PC-3 (cell line): Measurements from ENCODE around the gene ZNF366. TPM values are rescaled to one million over a fixed set of nuclear protein-coding genes. Genes with fewer than 3 reads are reported as not detected.

Experiments used
- ATAC-seq: fragments of 200-7000 bp; cut with Tn5 transposase; 2 replicates; pipeline ENCODE4 v1.9.1; 2020; ENCODE audit warnings: mild to moderate bottlenecking, moderate library complexity
- BruUV-seq: library from RNA; stranded (reverse); fragments of 400-500 nt; replicated peaks from 2 replicates; lab custom pipeline; 2021; lab: Mats Ljungman, UMichigan
- CTCF ChIA-PET: fragments of 300-600 bp; sonication (Branson Sonifier 250); formaldehyde crosslinking; loops from one replicate; lab custom pipeline; 2022; ENCODE audit warnings: antibody characterized with exemption; lab: Charles Lee
- POLR2A ChIA-PET: fragments of 300-600 bp; sonication (Branson Sonifier 250); formaldehyde crosslinking; loops from one replicate; lab custom pipeline; 2022; ENCODE audit warnings: antibody characterized with exemption; ENCODE audit not compliant: unreplicated experiment; lab: Charles Lee
- DNase-seq: peaks from one replicate; pipeline ENCODE4 v3.0.0-alpha.2; 2015
- H2AFZ ChIP-seq: fragments of 300-600 bp; sonication (generic); 2 replicates; pipeline ENCODE4 v1.6.0; 2016; ENCODE audit warnings: antibody characterized with exemption, low read length
- H3F3A ChIP-seq: fragments of 300-600 bp; sonication (generic); one replicate; pipeline ENCODE4 v1.6.0; 2017; ENCODE audit warnings: antibody characterized with exemption, low read length, control low read depth, mild to moderate bottlenecking; ENCODE audit not compliant: unreplicated experiment
- H3K27ac ChIP-seq: fragments of 300-600 bp; sonication (generic); 2 replicates; pipeline ENCODE4 v1.5.1; 2016; ENCODE audit warnings: mild to moderate bottlenecking, low read length
- H3K27me3 ChIP-seq: fragments of 300-600 bp; sonication (generic); 2 replicates; pipeline ENCODE4 v1.6.1; 2016; ENCODE audit warnings: low read length, mixed read lengths
- H3K36me3 ChIP-seq: fragments of 300-600 bp; sonication (generic); 2 replicates; pipeline ENCODE4 v1.6.1; 2016; ENCODE audit warnings: low read depth, mixed run types, low read length, mixed read lengths
- H3K4me1 ChIP-seq: fragments of 300-600 bp; sonication (generic); 2 replicates; pipeline ENCODE4 v1.5.1; 2016; ENCODE audit warnings: low read length; ENCODE audit not compliant: insufficient read depth
- H3K4me2 ChIP-seq: fragments of 300-600 bp; sonication (generic); 2 replicates; pipeline ENCODE4 v1.6.0; 2016; ENCODE audit warnings: low read length
- H3K4me3 ChIP-seq: fragments of 300-600 bp; sonication (generic); 2 replicates; pipeline ENCODE4 v1.5.1; 2016; ENCODE audit warnings: mild to moderate bottlenecking, low read length, mixed read lengths
- H3K79me2 ChIP-seq: fragments of 300-600 bp; sonication (generic); 2 replicates; pipeline ENCODE4 v1.6.1; 2017; ENCODE audit warnings: low read length, mixed read lengths
- H3K9ac ChIP-seq: fragments of 300-600 bp; sonication (generic); 2 replicates; pipeline ENCODE4 v1.6.0; 2016; ENCODE audit warnings: mild to moderate bottlenecking, low read length
- H3K9me2 ChIP-seq: fragments of 300-600 bp; sonication (generic); replicated peaks from 2 replicates; pipeline ENCODE4 v1.6.1; 2016; ENCODE audit warnings: mixed run types, low read length, mixed read lengths
- H3K9me3 ChIP-seq: fragments of 300-600 bp; sonication (generic); 2 replicates; pipeline ENCODE4 v1.6.1; 2016; ENCODE audit warnings: low read length, mixed read lengths
- H4K20me1 ChIP-seq: fragments of 300-600 bp; sonication (generic); 2 replicates; pipeline ENCODE4 v1.6.1; 2016; ENCODE audit warnings: low read length, mixed read lengths
- CTCF ChIP-seq: fragments of 300-600 bp; sonication (generic); conservative IDR thresholded peaks from 2 replicates; pipeline ENCODE4 v1.5.1; 2017; ENCODE audit warnings: antibody characterized with exemption, low read depth, mild to moderate bottlenecking, low read length
- EZH2 ChIP-seq: fragments of 300-600 bp; sonication (generic); IDR thresholded peaks from one replicate; pipeline ENCODE4 v1.6.1; 2017; ENCODE audit warnings: antibody characterized with exemption, mild to moderate bottlenecking, low read length; ENCODE audit not compliant: unreplicated experiment
- EZH2phosphoT487 ChIP-seq: fragments of 300-600 bp; sonication (generic); IDR thresholded peaks from 2 replicates; pipeline ENCODE4 v1.6.1; 2018; ENCODE audit warnings: mild to moderate bottlenecking, antibody characterized with exemption, low read length, borderline replicate concordance
- intact Hi-C: fragments of 100-400 bp; cut with micrococcal nuclease; formaldehyde crosslinking; loops from 2 replicates; pipeline ENCODE4 v1.9.0; 2023
- total RNA-seq: library from RNA; depleted of rRNA; stranded (reverse); fragments of >200 nt; gene quantifications from 2 replicates; pipeline ENCODE4 v1.2.3, GENCODE V29; 2014

ZNF366 gene
- total RNA-seq, 1 experiment from 2014 or later, result not detected

- H3K36me3 ChIP-seq, result no peaks in the 10 kb centered on the region
- no peak for DNase-seq
- POLR2A ChIA-PET, result no interaction called here
- BruUV-seq, result no TSS peak
- H3K9me3 ChIP-seq, result no peaks in the 10 kb centered on the region
- peak overlapping the region; percentile 85 for H3K27ac ChIP-seq
- 0 out of 2 replicates have a peak overlapping the region, but pooled peaks have one; percentile 22 for H3K4me3 ChIP-seq
- TF ChIP-seq EZH2 (no peak), EZH2phosphoT487 (no peak), CTCF (no peak)
- no peak overlapping the region; the same call in 1 of the 2 replicates for H3K9ac ChIP-seq
- ATAC-seq, result no peak
- H3K79me2 ChIP-seq, result no peaks in the 10 kb centered on the region
- H3K9me2 ChIP-seq, result no peaks in the 10 kb centered on the region
- no peaks in the 10 kb centered on the region for H3K27me3 ChIP-seq
- intact Hi-C loops, result loop anchor here (5.0 kb wide), 1 partner anchor 45 kb away; no protein-coding TSS in a partner anchor
- CTCF ChIA-PET, result no interaction called here
- H3F3A ChIP-seq, result peaks cover 5% of the 10 kb centered on the region
- no peaks in the 10 kb centered on the region for H4K20me1 ChIP-seq
- peaks cover 37% of the 10 kb centered on the region for H3K4me1 ChIP-seq
- no peak overlapping the region for H2AFZ ChIP-seq
- peak overlapping the region; percentile 53 for H3K4me2 ChIP-seq
Observed at GRCh38 chr5:72511774-72512592, 4.8 kb upstream of the ZNF366 start.

DNA sequence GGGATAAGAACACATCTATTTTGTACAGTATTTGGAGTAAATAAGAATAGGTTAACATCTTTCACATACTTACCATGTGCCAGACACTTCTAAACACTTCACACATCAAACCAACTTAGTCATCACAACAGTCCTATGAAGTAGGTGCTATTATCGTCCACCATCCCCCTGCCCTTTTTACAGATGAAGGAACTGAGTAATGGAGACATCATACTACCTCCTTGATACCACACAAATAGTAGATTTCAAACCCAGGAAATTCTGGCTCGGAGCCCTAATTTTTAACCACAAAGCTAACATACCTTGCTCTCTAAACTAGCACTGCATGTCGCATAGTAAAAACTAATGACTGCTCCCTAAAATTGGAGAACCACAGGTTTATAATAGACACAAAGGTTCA lies 4.2 kb upstream of the ZNF366 start:
- H3K9me2 ChIP-seq, result no peaks in the 10 kb centered on the region
- DNase-seq (peak; percentile 94), ATAC-seq (peak; percentile 87)
- H3K27me3 ChIP-seq, result no peaks in the 10 kb centered on the region
- peaks cover 37% of the 10 kb centered on the region for H3K4me1 ChIP-seq
- CTCF ChIA-PET, result no interaction called here
- H3K79me2 ChIP-seq, result no peaks in the 10 kb centered on the region
- H3K9ac ChIP-seq, result peak overlapping the region; percentile 22; the same call in 1 of the 2 replicates
- intact Hi-C loops, result loop anchor here (5.0 kb wide), 1 partner anchor 44 kb away; no protein-coding TSS in a partner anchor
- H3K36me3 ChIP-seq, result no peaks in the 10 kb centered on the region
- H3K4me2 ChIP-seq, result peak overlapping the region; percentile 53
- H2AFZ ChIP-seq, result no peak overlapping the region
- H3K9me3 ChIP-seq, result no peaks in the 10 kb centered on the region
- H3K27ac ChIP-seq, result peak overlapping the region; percentile 85
- peaks cover 5% of the 10 kb centered on the region for H3F3A ChIP-seq
- TF ChIP-seq EZH2 (no peak), CTCF (no peak), EZH2phosphoT487 (no peak)
- H3K4me3 ChIP-seq, result no peak overlapping the region
- no TSS peak for BruUV-seq
- no peaks in the 10 kb centered on the region for H4K20me1 ChIP-seq
- POLR2A ChIA-PET, result no interaction called here

GRCh38 chr5:72510610-72511181 lies 3.5 kb upstream of the ZNF366 start:
- no peaks in the 10 kb centered on the region for H3K9me3 ChIP-seq
- no peak overlapping the region for H3K4me3 ChIP-seq
- peak; percentile 10; the same call in 1 of the 2 replicates for ATAC-seq
- H4K20me1 ChIP-seq, result no peaks in the 10 kb centered on the region
- no peak for TF ChIP-seq CTCF
- no peak for TF ChIP-seq EZH2phosphoT487
- no peak for TF ChIP-seq EZH2
- no peak overlapping the region for H2AFZ ChIP-seq
- peaks cover 37% of the 10 kb centered on the region for H3K4me1 ChIP-seq
- ChIA-PET POLR2A (no interaction called here), CTCF (no interaction called here)
- peak; percentile 48 for DNase-seq
- peaks cover 5% of the 10 kb centered on the region for H3F3A ChIP-seq
- H3K27me3 ChIP-seq, result no peaks in the 10 kb centered on the region
- peak overlapping the region; percentile 22; the same call in 1 of the 2 replicates for H3K9ac ChIP-seq
- H3K4me2 ChIP-seq, result peak overlapping the region; percentile 53
- no peaks in the 10 kb centered on the region for H3K9me2 ChIP-seq
- no peaks in the 10 kb centered on the region for H3K79me2 ChIP-seq
- peak overlapping the region; percentile 85 for H3K27ac ChIP-seq
- intact Hi-C loops, result loop anchor here (5.0 kb wide), 1 partner anchor 43 kb away; no protein-coding TSS in a partner anchor
- no peaks in the 10 kb centered on the region for H3K36me3 ChIP-seq
- BruUV-seq, result no TSS peak
